H9 (cell line): ENCODE measurements around the gene CLMN. TPM values are rescaled to one million over a fixed set of nuclear protein-coding genes. Genes with fewer than 3 reads are reported as not detected.

ENCODE experiments used
- DNase-seq: peaks from one replicate; pipeline ENCODE4 v3.0.0-alpha.2; 2017
- H2AFZ ChIP-seq: one replicate; pipeline ENCODE4 v1.6.1; 2013; ENCODE audit warnings: mild to moderate bottlenecking, low read length, control low read depth, moderate library complexity
- H2AK5ac ChIP-seq: 2 replicates; pipeline ENCODE4 v1.6.1; 2013; ENCODE audit warnings: low read length, control low read depth, mixed read lengths; ENCODE audit not compliant: insufficient read length
- H2BK120ac ChIP-seq: one replicate; pipeline ENCODE4 v1.6.1; 2013; ENCODE audit warnings: low read depth, mild to moderate bottlenecking, low read length, control low read depth, inconsistent platforms; ENCODE audit not compliant: poor library complexity, severe bottlenecking
- H2BK12ac ChIP-seq: 2 replicates; pipeline ENCODE4 v1.6.1; 2013; ENCODE audit warnings: low read length, control low read depth, mixed read lengths, low read depth; ENCODE audit not compliant: insufficient read length
- H2BK15ac ChIP-seq: 2 replicates; pipeline ENCODE4 v1.6.1; 2013; ENCODE audit warnings: low read depth, low read length, control low read depth
- H2BK20ac ChIP-seq: one replicate; pipeline ENCODE4 v1.6.1; 2013; ENCODE audit warnings: low read depth, mild to moderate bottlenecking, low read length, control low read depth, inconsistent platforms; ENCODE audit not compliant: poor library complexity, severe bottlenecking
- H2BK5ac ChIP-seq: 2 replicates; pipeline ENCODE4 v1.6.1; 2013; ENCODE audit warnings: low read length, control low read depth, mixed read lengths; ENCODE audit not compliant: insufficient read length
- H3K14ac ChIP-seq: 2 replicates; pipeline ENCODE4 v1.6.1; 2013; ENCODE audit warnings: low read length, control low read depth; ENCODE audit not compliant: insufficient read depth
- H3K18ac ChIP-seq: 2 replicates; pipeline ENCODE4 v1.6.1; 2013; ENCODE audit warnings: low read depth, mild to moderate bottlenecking, mixed read lengths, low read length, control low read depth; ENCODE audit not compliant: insufficient read length
- H3K23ac ChIP-seq: 2 replicates; pipeline ENCODE4 v1.6.1; 2013; ENCODE audit warnings: low read length, control low read depth, mixed read lengths, low read depth; ENCODE audit not compliant: insufficient read length
- H3K23me2 ChIP-seq: 2 replicates; pipeline ENCODE4 v1.6.1; 2013; ENCODE audit warnings: low read depth, mild to moderate bottlenecking, mixed read lengths, low read length, control low read depth; ENCODE audit not compliant: insufficient read length, poor library complexity, severe bottlenecking
- H3K27ac ChIP-seq: 2 replicates; pipeline ENCODE4 v1.5.1; 2013; ENCODE audit warnings: low read length, control low read depth, mixed read lengths, low read depth; ENCODE audit not compliant: insufficient read length
- H3K27me3 ChIP-seq: 2 replicates; pipeline ENCODE4 v1.6.1; 2013; ENCODE audit warnings: low read length, control low read depth, inconsistent platforms; ENCODE audit not compliant: insufficient read depth
- H3K4ac ChIP-seq: 2 replicates; pipeline ENCODE4 v1.6.1; 2013; ENCODE audit warnings: low read depth, mild to moderate bottlenecking, control low read depth, inconsistent platforms, low read length, moderate library complexity
- H3K4me1 ChIP-seq: 2 replicates; pipeline ENCODE4 v1.6.1; 2013; ENCODE audit warnings: low read length, control low read depth, inconsistent platforms; ENCODE audit not compliant: insufficient read depth
- H3K4me2 ChIP-seq: 2 replicates; pipeline ENCODE4 v1.6.1; 2013; ENCODE audit warnings: low read length, control low read depth, mixed read lengths; ENCODE audit not compliant: insufficient read length, insufficient read depth
- H3K56ac ChIP-seq: 2 replicates; pipeline ENCODE4 v1.6.1; 2013; ENCODE audit warnings: low read depth, mild to moderate bottlenecking, mixed read lengths, low read length, control low read depth; ENCODE audit not compliant: insufficient read length
- H3K79me1 ChIP-seq: 2 replicates; pipeline ENCODE4 v1.6.1; 2013; ENCODE audit warnings: low read depth, mild to moderate bottlenecking, moderate library complexity, low read length, control low read depth, inconsistent platforms; ENCODE audit not compliant: insufficient read depth, poor library complexity, severe bottlenecking
- H3K79me2 ChIP-seq: 2 replicates; pipeline ENCODE4 v1.6.1; 2013; ENCODE audit warnings: low read length, control low read depth, inconsistent platforms; ENCODE audit not compliant: insufficient read depth
- H3K9ac ChIP-seq: 2 replicates; pipeline ENCODE4 v1.6.1; 2013; ENCODE audit warnings: low read length, control low read depth, mixed read lengths; ENCODE audit not compliant: insufficient read length; ENCODE audit errors: extremely low read depth
- H3K9me3 ChIP-seq: one replicate; pipeline ENCODE4 v1.6.1; 2013; ENCODE audit warnings: low read depth, low read length, inconsistent platforms; ENCODE audit not compliant: control insufficient read depth
- H3T11ph ChIP-seq: one replicate; pipeline ENCODE4 v1.6.1; 2013; ENCODE audit warnings: mild to moderate bottlenecking, low read length, control low read depth, inconsistent platforms
- H4K20me1 ChIP-seq: one replicate; pipeline ENCODE4 v1.6.1; 2013; ENCODE audit not compliant: control insufficient read depth, insufficient read length, insufficient read depth
- H4K5ac ChIP-seq: 2 replicates; pipeline ENCODE4 v1.6.1; 2013; ENCODE audit warnings: low read depth, mild to moderate bottlenecking, mixed read lengths, low read length, control low read depth; ENCODE audit not compliant: insufficient read length
- H4K8ac ChIP-seq: replicated peaks from 2 replicates; pipeline ENCODE4 v1.6.1; 2013; ENCODE audit warnings: low read length, control low read depth, mixed read lengths, low read depth; ENCODE audit not compliant: insufficient read length
- H4K91ac ChIP-seq: 2 replicates; pipeline ENCODE4 v1.6.1; 2013; ENCODE audit warnings: low read depth, mild to moderate bottlenecking, moderate library complexity, mixed read lengths, low read length, control low read depth; ENCODE audit not compliant: insufficient read length
- H3K27ac Mint-ChIP-seq, 3 experiments: 2 replicates in 2 of 3; 3 replicates in 1 of 3; pipeline ENCODE4 v1.8.0; 2020 to 2021; ENCODE audit warnings: mixed read lengths in 3 of 3, mild to moderate bottlenecking in 1 of 3, moderate library complexity in 1 of 3
- H3K27me3 Mint-ChIP-seq: 2 replicates; pipeline ENCODE4 v1.8.0; 2021; ENCODE audit warnings: low read depth, mild to moderate bottlenecking, moderate library complexity, mixed read lengths
- H3K36me3 Mint-ChIP-seq, 3 experiments: 2 replicates in 2 of 3; 3 replicates in 1 of 3; pipeline ENCODE4 v1.8.0; 2020 to 2021; ENCODE audit warnings: low read depth in 3 of 3, mixed read lengths in 3 of 3; ENCODE audit not compliant: insufficient read depth in 1 of 3
- H3K4me1 Mint-ChIP-seq, 2 experiments: 2 replicates each; pipeline ENCODE4 v1.8.0; 2020; ENCODE audit warnings: mixed read lengths in 2 of 2
- H3K4me3 Mint-ChIP-seq, 2 experiments: 2 replicates in 1 of 2; 3 replicates in 1 of 2; pipeline ENCODE4 v1.8.0; 2020 to 2021; ENCODE audit warnings: mild to moderate bottlenecking in 2 of 2, mixed read lengths in 2 of 2, moderate library complexity in 1 of 2
- H3K9me3 Mint-ChIP-seq, 2 experiments: 2 replicates in 1 of 2; 3 replicates in 1 of 2; pipeline ENCODE4 v1.8.0; 2020; ENCODE audit warnings: mild to moderate bottlenecking in 2 of 2, mixed read lengths in 2 of 2, moderate library complexity in 1 of 2
- WGBS: extraction: QIAGEN DNeasy Blood & Tissue Kit; methylation state at CpG from one replicate; pipeline ENCODE4 v1.1.7; 2013; ENCODE audit warnings: missing lambda C conversion rate, low lambda C conversion rate, mixed read lengths; ENCODE audit not compliant: insufficient read length; ENCODE audit errors: extremely low coverage; 5-methylcytosine and 5-hydroxymethylcytosine counted together
- total RNA-seq: library from RNA; stranded (reverse); gene quantifications from 2 replicates; pipeline ENCODE4 v1.2.1, GENCODE V29; 2021
- TF ChIP-seq, protein P1 (sequence below): fragments of 200-600 bp; sonication (generic); conservative IDR thresholded peaks from 3 replicates; pipeline ENCODE4 v1.8.0; 2021; ENCODE audit warnings: antibody characterized with exemption, mild to moderate bottlenecking

The CLMN gene
- total RNA-seq, 1 experiment from 2014 or later: 7.6 TPM

DNA sequence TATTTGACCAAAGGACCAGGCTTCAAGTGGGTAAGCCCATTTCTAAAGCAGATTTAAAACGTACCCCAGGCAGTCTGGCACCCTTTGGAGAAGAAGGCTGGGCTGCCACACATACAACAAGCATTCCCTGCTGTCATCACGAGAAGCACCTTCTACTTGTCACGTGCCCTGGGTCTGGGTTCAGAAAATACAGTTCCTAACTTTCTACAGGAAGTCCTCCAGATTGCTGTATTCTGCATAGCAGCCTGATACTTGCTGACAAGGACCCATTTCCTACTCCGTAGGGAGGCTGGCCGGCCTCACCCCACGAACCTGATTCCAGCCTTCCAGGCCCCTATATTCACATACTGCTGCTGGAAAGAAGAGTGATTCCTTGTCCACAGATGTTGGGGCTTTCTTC lies 7.4 kb downstream of the CLMN start:
- Histone ChIP-seq H3K27me3 (no peaks in the 10 kb centered on the region; the same call in 1 of the 2 replicates), H3K79me1 (no peaks in the 10 kb centered on the region), H3K4me1 (no peaks in the 10 kb centered on the region; the same call in 1 of the 2 replicates), H3K18ac (no peak overlapping the region), H3K56ac (no peak overlapping the region), H2BK12ac (no peak overlapping the region), H2AFZ (no peak overlapping the region), H2BK5ac (no peak overlapping the region), H3K79me2 (no peaks in the 10 kb centered on the region), H3K27ac (no peak overlapping the region), H3K14ac (no peak overlapping the region), H3K4me2 (no peak overlapping the region), H3K23me2 (no peaks in the 10 kb centered on the region), H4K20me1 (peaks cover 2% of the 10 kb centered on the region), H4K5ac (no peak overlapping the region), H2BK20ac (no peak overlapping the region), H3K9me3 (no peaks in the 10 kb centered on the region), H3K4ac (no peak overlapping the region), H3K9ac (no peak overlapping the region), H3T11ph (no peak overlapping the region), H4K8ac (no peak overlapping the region), H2BK15ac (no peak overlapping the region), H2AK5ac (no peak overlapping the region), H2BK120ac (no peak overlapping the region), H4K91ac (no peak overlapping the region), H3K23ac (no peak overlapping the region)
- Mint-ChIP-seq H3K4me1 (peaks cover 5 to 11% of the 10 kb centered on the region in 2 experiments; a peak in 3 of 4 replicates), H3K4me3 (no peak overlapping the region), H3K9me3 (peaks cover 0 to 4% of the 10 kb centered on the region in 2 experiments; a peak in 2 of 5 replicates), H3K27me3 (peaks cover 20% of the 10 kb centered on the region), H3K27ac (no peak overlapping the region), H3K36me3 (peaks cover 0 to 2% (median 0%) of the 10 kb centered on the region in 3 experiments; a peak in 2 of 7 replicates)
- WGBS: no CpG with 5 or more reads among the region's 6 CpGs
- DNase-seq: no peak
- TF ChIP-seq, protein P1, sequence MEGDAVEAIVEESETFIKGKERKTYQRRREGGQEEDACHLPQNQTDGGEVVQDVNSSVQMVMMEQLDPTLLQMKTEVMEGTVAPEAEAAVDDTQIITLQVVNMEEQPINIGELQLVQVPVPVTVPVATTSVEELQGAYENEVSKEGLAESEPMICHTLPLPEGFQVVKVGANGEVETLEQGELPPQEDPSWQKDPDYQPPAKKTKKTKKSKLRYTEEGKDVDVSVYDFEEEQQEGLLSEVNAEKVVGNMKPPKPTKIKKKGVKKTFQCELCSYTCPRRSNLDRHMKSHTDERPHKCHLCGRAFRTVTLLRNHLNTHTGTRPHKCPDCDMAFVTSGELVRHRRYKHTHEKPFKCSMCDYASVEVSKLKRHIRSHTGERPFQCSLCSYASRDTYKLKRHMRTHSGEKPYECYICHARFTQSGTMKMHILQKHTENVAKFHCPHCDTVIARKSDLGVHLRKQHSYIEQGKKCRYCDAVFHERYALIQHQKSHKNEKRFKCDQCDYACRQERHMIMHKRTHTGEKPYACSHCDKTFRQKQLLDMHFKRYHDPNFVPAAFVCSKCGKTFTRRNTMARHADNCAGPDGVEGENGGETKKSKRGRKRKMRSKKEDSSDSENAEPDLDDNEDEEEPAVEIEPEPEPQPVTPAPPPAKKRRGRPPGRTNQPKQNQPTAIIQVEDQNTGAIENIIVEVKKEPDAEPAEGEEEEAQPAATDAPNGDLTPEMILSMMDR: no peak
